Right lobe of liver (tissue), 4 donors: ENCODE data around the gene SYNE1.

Experiments
- CTCF ChIP-seq, 4 donors: fragments of 200-600 bp in 3 of 4; fragments of 450-650 bp in 1 of 4; IDR thresholded peaks; one replicate each; pipeline versions ENCODE4 v1.5.1 to v1.8.0; 2016 to 2022; ENCODE audit warnings: antibody characterized with exemption in 4 of 4, mild to moderate bottlenecking in 2 of 4
- POLR2A ChIP-seq: fragments of 450-650 bp; IDR thresholded peaks from one replicate; pipeline ENCODE4 v1.6.1; 2017; ENCODE audit warnings: antibody characterized with exemption, mild to moderate bottlenecking
- donor health status: DM: no; HTN: no; CAD: no.
- donor health status: DM: no; HTN: no; CAD: no.
- donor health status: DM: no; HTN: yes; CAD: no.

GRCh38 chr6:152661776-152662175, 24.6 kb upstream of the SYNE1 start:
- TF ChIP-seq CTCF (IDR thresholded peaks at IDR 0.05) (no peak), POLR2A (no peak)
